GM19463 (cell line): Measurements from ENCODE around the gene RAI1.

Experiments
- ATAC-seq: cut with Tn5 transposase; IDR thresholded peaks from one replicate; pipeline ENCODE4 v1.9.1; 2021; ENCODE audit warnings: mild to moderate bottlenecking, moderate library complexity; ENCODE audit not compliant: unreplicated experiment

Gene RAI1

DNA sequence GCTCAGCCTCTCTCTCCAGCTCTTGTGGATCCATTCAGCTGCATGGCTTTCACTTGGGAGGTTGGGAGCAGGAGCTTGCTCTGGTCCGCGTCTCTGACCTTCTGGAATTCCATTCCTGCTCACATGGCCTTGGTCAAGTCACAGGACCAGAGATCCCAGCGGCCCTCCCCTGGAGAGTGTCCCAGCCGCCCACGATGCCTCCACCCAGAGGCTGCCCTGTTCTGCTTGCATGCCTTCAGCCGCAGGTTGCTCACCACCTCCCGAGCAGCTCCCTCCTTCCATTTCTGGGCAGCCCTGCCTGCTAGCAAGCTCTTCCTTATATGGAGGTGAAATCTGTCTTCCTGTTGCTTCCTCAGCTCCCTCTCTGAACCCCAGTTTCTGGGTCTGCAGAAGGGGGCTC, 32.6 kb downstream of the RAI1 start:
- no peak for ATAC-seq

GRCh38 chr17:17714261-17714866, 33.1 kb downstream of the RAI1 start:
- no peak for ATAC-seq

- no peak for ATAC-seq
Measured at GRCh38 chr17:17714879-17715278, 33.6 kb downstream of the RAI1 start.

GRCh38 chr17:17716837-17717523, 35.7 kb downstream of the RAI1 start:
- ATAC-seq = no peak

DNA sequence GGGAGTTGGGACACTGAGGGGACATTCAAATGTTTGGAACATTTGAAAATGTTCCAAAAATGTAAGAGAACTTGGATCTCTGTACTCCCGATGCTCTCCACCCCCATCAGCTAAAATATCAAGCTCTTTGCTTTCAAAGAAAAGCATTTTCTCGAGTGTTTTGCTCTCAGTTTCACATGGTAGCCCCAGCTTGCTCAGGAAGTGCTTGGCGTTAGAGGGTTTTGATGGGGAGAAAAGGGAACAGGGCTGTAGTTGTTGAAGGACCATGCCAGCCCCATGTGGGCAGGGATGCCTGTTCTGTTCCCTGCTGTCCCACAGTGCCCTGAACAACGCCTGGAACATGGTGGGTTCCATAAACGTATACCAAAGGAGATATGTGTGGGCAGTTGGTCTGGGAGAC, 37.0 kb downstream of the RAI1 start:
- ATAC-seq = no peak

GRCh38 chr17:17719199-17719940, 38.1 kb downstream of the RAI1 start:
- no peak for ATAC-seq

DNA sequence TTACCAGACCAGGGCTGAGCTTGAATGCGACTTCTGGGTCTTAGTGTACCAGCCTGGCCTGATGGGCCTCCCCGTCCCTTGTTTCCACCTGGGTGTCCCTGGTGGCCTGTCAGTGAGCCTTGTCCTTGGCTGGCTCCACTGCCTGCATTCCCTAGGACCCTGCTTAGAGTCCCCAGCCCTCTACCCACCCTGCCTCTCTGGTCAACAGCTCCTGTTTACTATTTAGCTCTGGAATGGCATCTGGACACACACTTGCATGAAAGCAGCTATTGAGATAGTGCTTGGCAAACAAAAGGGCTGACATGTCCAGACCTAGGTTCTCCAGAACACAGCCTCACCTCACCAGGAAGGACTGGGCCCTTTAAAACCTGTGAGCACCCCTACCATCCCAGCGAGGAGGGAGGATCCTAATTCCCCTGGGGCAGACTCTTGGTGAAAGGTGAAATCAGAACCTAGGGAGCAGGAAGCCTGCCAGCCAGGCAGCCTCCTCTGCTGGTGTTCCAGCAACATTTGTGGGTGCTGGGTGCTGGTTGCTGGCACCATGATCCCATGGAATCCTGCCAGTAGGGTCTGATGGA, 38.8 kb downstream of the RAI1 start:
- no peak for ATAC-seq

GRCh38 chr17:17721140-17721668, 39.9 kb downstream of the RAI1 start:
- no peak for ATAC-seq

- no peak for ATAC-seq
Measured at GRCh38 chr17:17722081-17722905, 41.0 kb downstream of the RAI1 start.

DNA sequence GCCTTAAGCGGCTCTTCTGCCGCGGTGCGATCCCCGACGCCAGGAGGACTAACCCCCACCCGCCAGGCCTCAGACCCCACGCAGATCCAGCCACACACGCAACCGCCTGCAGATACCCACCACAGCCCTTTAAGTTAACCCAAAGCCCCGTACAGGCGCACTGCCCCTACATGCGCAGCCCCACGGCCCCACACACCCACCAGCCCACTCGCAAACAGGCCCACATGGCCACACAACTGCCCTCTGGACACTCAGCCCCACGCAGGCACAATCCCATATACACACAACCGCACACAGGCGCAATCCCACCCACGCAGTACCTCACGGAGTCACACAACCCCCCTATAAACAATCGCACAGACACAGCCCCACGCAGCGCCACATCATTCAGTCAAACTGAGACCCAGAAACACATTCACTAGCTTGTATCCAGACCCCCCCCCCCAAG, 41.7 kb downstream of the RAI1 start:
- no peak for ATAC-seq

- no peak for ATAC-seq
Measured at GRCh38 chr17:17723354-17724261, 42.4 kb downstream of the RAI1 start.

DNA sequence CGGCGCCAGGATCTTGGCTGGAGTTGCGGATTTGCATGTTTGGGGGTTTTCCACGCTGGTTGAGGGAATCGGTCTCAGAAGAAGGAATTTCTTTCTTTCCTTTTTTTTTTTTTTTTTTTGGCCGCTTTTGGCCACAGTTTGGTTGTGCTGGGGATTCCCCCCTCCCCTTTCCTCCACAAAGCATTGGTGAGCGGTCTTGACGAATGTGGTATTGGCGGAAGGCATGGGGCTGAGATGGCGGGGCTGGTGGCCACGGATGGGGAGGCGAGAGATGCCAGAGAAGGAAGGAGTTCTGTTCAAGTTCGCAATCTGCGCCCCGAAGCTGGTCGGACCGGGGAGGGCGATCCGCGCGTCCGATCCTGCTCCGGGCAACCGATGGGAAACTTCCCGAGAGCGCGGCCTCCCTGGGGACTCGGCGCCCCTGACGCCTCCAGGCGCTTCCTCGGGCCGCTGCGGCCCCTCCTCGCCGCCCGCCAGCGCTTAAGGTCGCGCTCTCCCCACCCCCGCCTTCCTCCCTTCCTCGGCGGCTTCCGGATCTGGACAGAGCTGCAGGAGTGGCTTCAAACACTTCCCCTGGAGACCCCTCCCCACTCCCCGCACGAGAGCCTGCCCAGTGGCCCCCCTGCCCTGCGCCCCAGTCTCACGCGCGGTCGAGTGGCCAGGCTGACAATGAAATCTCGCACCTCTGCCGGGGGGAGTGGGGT, 43.2 kb downstream of the RAI1 start:
- ATAC-seq = no peak

GRCh38 chr17:17725011-17725751, 43.9 kb downstream of the RAI1 start:
- no peak for ATAC-seq

GRCh38 chr17:17725752-17726457, 44.6 kb downstream of the RAI1 start:
- ATAC-seq = no peak

GRCh38 chr17:17726458-17727060, 45.3 kb downstream of the RAI1 start:
- ATAC-seq = no peak

GRCh38 chr17:17727111-17727659, 45.9 kb downstream of the RAI1 start:
- ATAC-seq = no peak

- ATAC-seq = no peak
Measured at GRCh38 chr17:17728146-17728545, 46.9 kb downstream of the RAI1 start.
